GM23338 (cell line): ENCODE measurements around the gene ABCC6. TPM values are rescaled to one million over a fixed set of nuclear protein-coding genes. Genes with fewer than 3 reads are reported as not detected.
"Not testable (repeated sequence)": the region's sequence is repeated elsewhere in the genome, so short reads cannot be mapped to it uniquely, and the experiment has no call there.

Source experiments
- ATAC-seq: fragments of 200-7000 bp; cut with Tn5 transposase; 3 replicates; pipeline ENCODE4 v1.9.1; 2020
- DNase-seq: peaks from one replicate; pipeline ENCODE4 v3.0.0-alpha.2; 2015; ENCODE audit warnings: low spot score
- H2AFZ ChIP-seq: fragments of 200-600 bp; sonication (generic); 2 replicates; pipeline ENCODE4 v1.8.0; 2016; ENCODE audit warnings: antibody characterized with exemption, mild to moderate bottlenecking, moderate library complexity
- H3F3A ChIP-seq: fragments of 200-600 bp; sonication (generic); replicated peaks from 2 replicates; pipeline ENCODE4 v1.8.0; 2017; ENCODE audit warnings: antibody characterized with exemption, mixed run types, low read depth
- H3K27ac ChIP-seq: fragments of 200-600 bp; sonication (generic); 2 replicates; pipeline ENCODE4 v1.6.1; 2016; ENCODE audit warnings: low read depth
- H3K27me3 ChIP-seq: fragments of 200-600 bp; sonication (generic); 2 replicates; pipeline ENCODE4 v1.8.0; 2016; ENCODE audit warnings: mild to moderate bottlenecking, mixed run types, moderate library complexity; ENCODE audit not compliant: insufficient read depth
- H3K36me3 ChIP-seq: fragments of 200-600 bp; sonication (generic); 2 replicates; pipeline ENCODE4 v1.8.0; 2016; ENCODE audit warnings: mild to moderate bottlenecking; ENCODE audit not compliant: insufficient read depth
- H3K4me1 ChIP-seq: fragments of 200-600 bp; sonication (generic); 2 replicates; pipeline ENCODE4 v1.8.0; 2016; ENCODE audit warnings: mild to moderate bottlenecking, moderate library complexity; ENCODE audit not compliant: insufficient read depth
- H3K4me2 ChIP-seq: fragments of 200-600 bp; sonication (generic); 2 replicates; pipeline ENCODE4 v1.7.1; 2017; ENCODE audit warnings: mixed run types
- H3K4me3 ChIP-seq: fragments of 200-600 bp; sonication (generic); 2 replicates; pipeline ENCODE4 v1.6.1; 2016; ENCODE audit warnings: mixed run types
- H3K79me2 ChIP-seq: fragments of 200-600 bp; sonication (generic); replicated peaks from 2 replicates; pipeline ENCODE4 v1.8.0; 2017; ENCODE audit warnings: mild to moderate bottlenecking; ENCODE audit not compliant: insufficient read depth
- H3K9me2 ChIP-seq: fragments of 200-600 bp; sonication (generic); 2 replicates; pipeline ENCODE4 v1.8.0; 2017; ENCODE audit not compliant: insufficient read depth
- H4K20me1 ChIP-seq: fragments of 200-600 bp; sonication (generic); replicated peaks from 2 replicates; pipeline ENCODE4 v1.8.0; 2017; ENCODE audit warnings: mild to moderate bottlenecking; ENCODE audit not compliant: insufficient read depth
- H3K27ac Mint-ChIP-seq: 2 replicates; pipeline ENCODE4 v1.8.0; 2020; ENCODE audit warnings: inconsistent platforms, mild to moderate bottlenecking, moderate library complexity, mixed read lengths
- H3K27me3 Mint-ChIP-seq: 3 replicates; pipeline ENCODE4 v1.8.0; 2022; ENCODE audit warnings: low read depth, mild to moderate bottlenecking, moderate library complexity, mixed read lengths, inconsistent platforms; ENCODE audit not compliant: insufficient read depth, poor library complexity
- H3K36me3 Mint-ChIP-seq: 3 replicates; pipeline ENCODE4 v1.8.0; 2021; ENCODE audit warnings: low read depth, mild to moderate bottlenecking, inconsistent platforms, moderate library complexity, mixed read lengths
- H3K4me1 Mint-ChIP-seq: 3 replicates; pipeline ENCODE4 v1.8.0; 2020; ENCODE audit warnings: mild to moderate bottlenecking, inconsistent platforms, mixed read lengths
- H3K4me3 Mint-ChIP-seq: 3 replicates; pipeline ENCODE4 v1.8.0; 2021; ENCODE audit warnings: moderate library complexity, mild to moderate bottlenecking, inconsistent platforms, mixed read lengths
- H3K9me3 Mint-ChIP-seq: 3 replicates; pipeline ENCODE4 v1.8.0; 2020; ENCODE audit warnings: moderate library complexity, mild to moderate bottlenecking, inconsistent platforms, mixed read lengths
- CREB1 ChIP-seq: fragments of 250-450 bp; sonication (Bioruptor Pico); IDR thresholded peaks from 2 replicates; pipeline ENCODE4 v1.5.0; 2020; ENCODE audit warnings: low read depth, mild to moderate bottlenecking, moderate library complexity
- EZH2 ChIP-seq: fragments of 200-600 bp; sonication (generic); IDR thresholded peaks from one replicate; pipeline ENCODE4 v1.8.0; 2017; ENCODE audit warnings: antibody characterized with exemption, mild to moderate bottlenecking, low read depth; ENCODE audit not compliant: unreplicated experiment
- EZH2phosphoT487 ChIP-seq: fragments of 200-600 bp; sonication (generic); IDR thresholded peaks from one replicate; pipeline ENCODE4 v1.8.1; 2018; ENCODE audit warnings: antibody characterized with exemption; ENCODE audit not compliant: unreplicated experiment
- JUNB ChIP-seq: IDR thresholded peaks from one replicate; pipeline ENCODE4 v1.6.1; 2016; ENCODE audit warnings: antibody characterized with exemption; ENCODE audit not compliant: unreplicated experiment
- POLR2AphosphoS5 ChIP-seq: IDR thresholded peaks from 2 replicates; pipeline ENCODE4 v1.6.1; 2016; ENCODE audit warnings: antibody characterized with exemption, low read depth
- STAT1 ChIP-seq: IDR thresholded peaks from one replicate; pipeline ENCODE4 v1.6.1; 2016; ENCODE audit warnings: antibody characterized with exemption; ENCODE audit not compliant: unreplicated experiment
- ZNF114 ChIP-seq: fragments of 250-450 bp; sonication (Bioruptor Pico); IDR thresholded peaks from 2 replicates; pipeline ENCODE4 v1.5.0; 2020; ENCODE audit warnings: mild to moderate bottlenecking, moderate library complexity
- ZNF331 ChIP-seq: fragments of 250-450 bp; sonication (Bioruptor Pico); IDR thresholded peaks from 2 replicates; pipeline ENCODE4 v1.5.0; 2020; ENCODE audit warnings: low read depth, mild to moderate bottlenecking, moderate library complexity
- polyA plus RNA-seq: library from polyadenylated mRNA; unstranded; fragments of >200 nt; fragmentation: Nextera tagmentation; extraction: Ambion mirVana; gene quantifications from 2 replicates; pipeline ENCODE4 v1.2.1, GENCODE V29; 2016
- total RNA-seq: library from RNA; depleted of rRNA; stranded (reverse); fragments of >200 nt; shearing (Covaris generic); gene quantifications from 2 replicates; pipeline ENCODE4 v1.2.3, GENCODE V29; 2014
- TF ChIP-seq, protein P1 (sequence below): IDR thresholded peaks from one replicate; pipeline ENCODE4 v1.6.1; 2018; ENCODE audit warnings: antibody characterized with exemption; ENCODE audit not compliant: unreplicated experiment
- TF ChIP-seq, protein P2 (sequence below), 2 experiments: fragments of 200-600 bp in 1 of 2; sonication (generic) in 1 of 2; conservative IDR thresholded peaks; 2 replicates each; pipeline versions ENCODE4 v1.5.1 to v1.6.1; 2016 to 2017; ENCODE audit warnings: antibody characterized with exemption in 2 of 2, low read depth in 2 of 2, mild to moderate bottlenecking in 2 of 2, moderate library complexity in 1 of 2

The ABCC6 gene
- total and polyA plus RNA-seq, 2 experiments from 2014 or later = 0.73 to 2.8 TPM

DNA sequence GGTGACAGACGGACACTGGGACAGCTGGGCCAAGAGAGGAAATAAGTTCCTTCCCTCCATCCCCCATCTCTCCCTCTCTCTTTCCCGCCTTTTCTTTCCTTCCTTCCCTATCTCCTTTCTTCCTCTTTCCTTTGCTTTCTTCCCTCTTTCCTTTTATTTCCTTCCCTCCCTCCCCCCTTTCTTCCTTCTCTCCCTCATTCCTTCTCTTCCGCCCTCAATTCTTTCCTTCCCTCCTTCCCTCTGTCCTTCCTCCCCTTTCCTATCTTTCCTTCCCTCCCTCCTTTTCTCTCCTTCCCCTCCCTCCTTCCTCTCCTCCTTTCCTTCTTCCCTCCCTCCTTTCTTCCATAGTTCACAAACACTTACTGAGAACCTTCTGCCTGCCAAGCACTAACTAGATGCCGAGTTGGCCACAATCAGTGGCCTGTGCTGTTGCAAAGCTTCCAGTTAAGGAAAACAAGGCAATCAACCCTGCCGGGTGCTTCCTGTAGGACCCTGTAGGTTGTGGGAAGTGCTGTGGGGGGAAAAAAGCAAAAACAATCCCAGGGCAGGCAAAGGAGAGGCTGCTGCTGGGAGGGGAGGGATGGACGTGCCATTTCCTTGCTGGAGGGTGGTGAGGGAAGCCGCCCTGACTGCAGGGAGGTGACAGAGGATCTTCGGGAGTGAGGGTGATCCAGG lies 31.7 kb downstream of the ABCC6 start (continued):
- TF ChIP-seq, protein P1, sequence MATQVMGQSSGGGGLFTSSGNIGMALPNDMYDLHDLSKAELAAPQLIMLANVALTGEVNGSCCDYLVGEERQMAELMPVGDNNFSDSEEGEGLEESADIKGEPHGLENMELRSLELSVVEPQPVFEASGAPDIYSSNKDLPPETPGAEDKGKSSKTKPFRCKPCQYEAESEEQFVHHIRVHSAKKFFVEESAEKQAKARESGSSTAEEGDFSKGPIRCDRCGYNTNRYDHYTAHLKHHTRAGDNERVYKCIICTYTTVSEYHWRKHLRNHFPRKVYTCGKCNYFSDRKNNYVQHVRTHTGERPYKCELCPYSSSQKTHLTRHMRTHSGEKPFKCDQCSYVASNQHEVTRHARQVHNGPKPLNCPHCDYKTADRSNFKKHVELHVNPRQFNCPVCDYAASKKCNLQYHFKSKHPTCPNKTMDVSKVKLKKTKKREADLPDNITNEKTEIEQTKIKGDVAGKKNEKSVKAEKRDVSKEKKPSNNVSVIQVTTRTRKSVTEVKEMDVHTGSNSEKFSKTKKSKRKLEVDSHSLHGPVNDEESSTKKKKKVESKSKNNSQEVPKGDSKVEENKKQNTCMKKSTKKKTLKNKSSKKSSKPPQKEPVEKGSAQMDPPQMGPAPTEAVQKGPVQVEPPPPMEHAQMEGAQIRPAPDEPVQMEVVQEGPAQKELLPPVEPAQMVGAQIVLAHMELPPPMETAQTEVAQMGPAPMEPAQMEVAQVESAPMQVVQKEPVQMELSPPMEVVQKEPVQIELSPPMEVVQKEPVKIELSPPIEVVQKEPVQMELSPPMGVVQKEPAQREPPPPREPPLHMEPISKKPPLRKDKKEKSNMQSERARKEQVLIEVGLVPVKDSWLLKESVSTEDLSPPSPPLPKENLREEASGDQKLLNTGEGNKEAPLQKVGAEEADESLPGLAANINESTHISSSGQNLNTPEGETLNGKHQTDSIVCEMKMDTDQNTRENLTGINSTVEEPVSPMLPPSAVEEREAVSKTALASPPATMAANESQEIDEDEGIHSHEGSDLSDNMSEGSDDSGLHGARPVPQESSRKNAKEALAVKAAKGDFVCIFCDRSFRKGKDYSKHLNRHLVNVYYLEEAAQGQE = no peak
- TF ChIP-seq CREB1 = no peak
- no peak for TF ChIP-seq JUNB
- TF ChIP-seq STAT1 = no peak
- TF ChIP-seq, protein P2, sequence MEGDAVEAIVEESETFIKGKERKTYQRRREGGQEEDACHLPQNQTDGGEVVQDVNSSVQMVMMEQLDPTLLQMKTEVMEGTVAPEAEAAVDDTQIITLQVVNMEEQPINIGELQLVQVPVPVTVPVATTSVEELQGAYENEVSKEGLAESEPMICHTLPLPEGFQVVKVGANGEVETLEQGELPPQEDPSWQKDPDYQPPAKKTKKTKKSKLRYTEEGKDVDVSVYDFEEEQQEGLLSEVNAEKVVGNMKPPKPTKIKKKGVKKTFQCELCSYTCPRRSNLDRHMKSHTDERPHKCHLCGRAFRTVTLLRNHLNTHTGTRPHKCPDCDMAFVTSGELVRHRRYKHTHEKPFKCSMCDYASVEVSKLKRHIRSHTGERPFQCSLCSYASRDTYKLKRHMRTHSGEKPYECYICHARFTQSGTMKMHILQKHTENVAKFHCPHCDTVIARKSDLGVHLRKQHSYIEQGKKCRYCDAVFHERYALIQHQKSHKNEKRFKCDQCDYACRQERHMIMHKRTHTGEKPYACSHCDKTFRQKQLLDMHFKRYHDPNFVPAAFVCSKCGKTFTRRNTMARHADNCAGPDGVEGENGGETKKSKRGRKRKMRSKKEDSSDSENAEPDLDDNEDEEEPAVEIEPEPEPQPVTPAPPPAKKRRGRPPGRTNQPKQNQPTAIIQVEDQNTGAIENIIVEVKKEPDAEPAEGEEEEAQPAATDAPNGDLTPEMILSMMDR (conservative IDR thresholded peaks at IDR 0.05; ENCODE audit: low read depth in 2 of 2) = no peak
- no peak for TF ChIP-seq ZNF114
- TF ChIP-seq EZH2phosphoT487 = no peak

DNA sequence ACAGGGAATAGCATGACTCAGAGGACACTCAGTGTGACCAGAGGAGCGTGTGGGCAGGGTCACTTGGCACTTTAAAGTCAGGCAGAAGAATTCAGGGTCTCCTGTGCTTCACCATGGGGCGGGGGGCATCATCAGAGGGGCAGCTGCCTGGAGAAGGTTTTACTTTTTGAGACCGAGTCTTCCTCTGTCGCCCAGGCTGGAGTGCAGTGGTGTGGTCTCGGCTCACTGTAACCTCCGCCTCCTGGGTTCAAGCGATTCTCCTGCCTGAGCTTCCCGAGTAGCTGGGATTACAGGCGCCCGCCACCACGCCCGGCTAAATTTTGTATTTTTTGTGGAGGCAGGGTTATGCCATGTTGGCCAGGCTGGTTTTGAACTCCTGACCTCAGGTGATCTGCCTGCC lies 32.3 kb downstream of the ABCC6 start:
- H3K9me3 Mint-ChIP-seq, H3K4me1 Mint-ChIP-seq, H3K4me2 ChIP-seq, H3K27me3 ChIP-seq, H3F3A ChIP-seq, H3K36me3 Mint-ChIP-seq, H3K79me2 ChIP-seq, H3K27ac Mint-ChIP-seq, H4K20me1 ChIP-seq, H3K4me1 ChIP-seq, H3K27ac ChIP-seq, H3K27me3 Mint-ChIP-seq, ATAC-seq, H3K4me3 ChIP-seq, H3K36me3 ChIP-seq, DNase-seq, H3K9me2 ChIP-seq, H2AFZ ChIP-seq, H3K4me3 Mint-ChIP-seq: not testable (repeated sequence)

DNA sequence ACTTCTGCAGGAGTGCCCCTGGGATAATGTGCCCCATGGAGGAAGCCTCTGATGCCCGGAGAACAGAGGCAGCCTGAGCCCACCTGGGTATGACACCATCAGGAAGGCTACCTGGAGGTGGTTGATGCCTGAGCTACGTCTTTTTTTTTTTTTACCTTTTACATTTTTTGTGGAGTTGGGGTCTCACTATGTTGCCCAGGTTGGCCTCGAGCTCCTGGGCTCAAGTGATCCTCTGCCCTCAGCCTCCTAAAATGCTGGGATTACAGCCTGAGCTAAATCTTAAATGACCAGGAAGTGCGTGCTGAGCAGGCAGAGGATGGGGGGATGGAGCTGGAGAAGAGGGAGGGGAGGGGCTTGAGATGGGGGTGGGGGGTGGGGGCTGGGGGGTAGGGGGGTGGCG lies 32.7 kb downstream of the ABCC6 start:
- H3K36me3 Mint-ChIP-seq = no peaks in the 10 kb centered on the region
- H3F3A ChIP-seq = no peaks in the 10 kb centered on the region
- peaks cover 10% of the 10 kb centered on the region for H3K27me3 Mint-ChIP-seq
- no peak for TF ChIP-seq POLR2AphosphoS5
- TF ChIP-seq, protein P1 = no peak
- no peak for TF ChIP-seq EZH2
- no peak for TF ChIP-seq ZNF331
- no peak for TF ChIP-seq CREB1

More for the DNA sequence above, 32.7 kb downstream of the ABCC6 start:
- no peak overlapping the region for H3K4me3 ChIP-seq
- Mint-ChIP-seq H3K4me3 (no peak overlapping the region), H3K4me1 (peaks cover 8% of the 10 kb centered on the region), H3K9me3 (no peaks in the 10 kb centered on the region), H3K27ac (no peak overlapping the region)
- H3K4me2 ChIP-seq = no peak overlapping the region
- no peak for ATAC-seq
- H3K36me3 ChIP-seq = no peaks in the 10 kb centered on the region
- H3K79me2 ChIP-seq = no peaks in the 10 kb centered on the region
- DNase-seq = no peak
- no peak overlapping the region for H3K27ac ChIP-seq
- H3K4me1 ChIP-seq = no peaks in the 10 kb centered on the region
- H2AFZ ChIP-seq = no peak overlapping the region
- H3K27me3 ChIP-seq = no peaks in the 10 kb centered on the region
- no peaks in the 10 kb centered on the region for H3K9me2 ChIP-seq
- no peaks in the 10 kb centered on the region for H4K20me1 ChIP-seq
